D721Med (cell line): Measurements from ENCODE around the gene HLA-DQA2.
A peak's percentile ranks its signal among the peaks of the same experiment; 100 is the strongest.
"Not testable (repeated sequence)": the region's sequence is repeated elsewhere in the genome, so short reads cannot be mapped to it uniquely, and the experiment has no call there.

Source experiments
- DNase-seq: peaks from one replicate; pipeline ENCODE4 v3.0.0; 2011; ENCODE audit warnings: low spot score; ENCODE audit not compliant: insufficient read length
- FAIRE-seq: peaks from 2 replicates; lab custom pipeline; 2011; peaks lifted over from hg19 to GRCh38; lab: Jason Lieb, UNC
- CTCF ChIP-seq: IDR thresholded peaks from 2 replicates; pipeline ENCODE4 v1.5.1; 2012; ENCODE audit warnings: mild to moderate bottlenecking, control low read depth; ENCODE audit not compliant: insufficient read depth; ENCODE audit errors: missing control alignments

HLA-DQA2 gene

GRCh38 chr6:32741031-32741960 lies at the start of gene HLA-DQA2:
Gene HLA-DQA2, plus strand, starts transcription at chr6:32741391. Its CDS starts 53 bp downstream, at chr6:32741444.
- no peak for FAIRE-seq
- TF ChIP-seq CTCF: no peak
- no peak for DNase-seq

- FAIRE-seq (no peak), DNase-seq (no peak)
- peak; percentile 45 for TF ChIP-seq CTCF
Observed at GRCh38 chr6:32692019-32692418, 49.2 kb upstream of the HLA-DQA2 start.

GRCh38 chr6:32697031-32697430 lies 44.2 kb upstream of the HLA-DQA2 start:
- DNase-seq (no peak), FAIRE-seq (no peak)
- no peak for TF ChIP-seq CTCF

- peak; percentile 58 for TF ChIP-seq CTCF
- peak; percentile 15 for DNase-seq
- FAIRE-seq: no peak
Observed at GRCh38 chr6:32700391-32701040, 40.7 kb upstream of the HLA-DQA2 start.

GRCh38 chr6:32703347-32703746 lies 37.8 kb upstream of the HLA-DQA2 start:
- DNase-seq (no peak), FAIRE-seq (no peak)
- TF ChIP-seq CTCF: no peak

- not testable (repeated sequence) for FAIRE-seq
Observed at GRCh38 chr6:32705164-32705563, 36.0 kb upstream of the HLA-DQA2 start.

GRCh38 chr6:32709625-32710024 lies 31.6 kb upstream of the HLA-DQA2 start:
- FAIRE-seq (no peak), DNase-seq (no peak)
- TF ChIP-seq CTCF: no peak

More at GRCh38 chr6:32705164-32705563, 36.0 kb upstream of the HLA-DQA2 start:
- DNase-seq: not testable (repeated sequence)
